ENCODE results near the gene PCGF3.
"Not testable (repeated sequence)": the region's sequence is repeated elsewhere in the genome, so short reads cannot be mapped to it uniquely, and the experiment has no call there.

PCGF3 gene

GRCh38 chr4:706083-706633 lies 526 bp downstream of the PCGF3 start:
- not testable (repeated sequence) for DNase-seq

- no peak for DNase-seq
Measured at GRCh38 chr4:706834-707598, 1.4 kb downstream of the PCGF3 start.

- DNase-seq = no peak
Measured at GRCh38 chr4:707929-708630, 2.4 kb downstream of the PCGF3 start.

- no peak for DNase-seq
Measured at GRCh38 chr4:708631-708933, 3.0 kb downstream of the PCGF3 start.

- DNase-seq = no peak
Measured at GRCh38 chr4:709348-709747, 3.7 kb downstream of the PCGF3 start.

- DNase-seq = no peak
Measured at GRCh38 chr4:710116-710515, 4.5 kb downstream of the PCGF3 start.

GRCh38 chr4:710916-711315 lies 5.3 kb downstream of the PCGF3 start:
- DNase-seq = no peak

- DNase-seq = no peak
Measured at GRCh38 chr4:712093-712492, 6.5 kb downstream of the PCGF3 start.

- no peak for DNase-seq
Measured at GRCh38 chr4:712916-713632, 7.4 kb downstream of the PCGF3 start.

- no peak for DNase-seq
Measured at GRCh38 chr4:714087-714486, 8.5 kb downstream of the PCGF3 start.

- no peak for DNase-seq
Measured at GRCh38 chr4:717601-718320, 12.1 kb downstream of the PCGF3 start.

- DNase-seq = no peak
Measured at GRCh38 chr4:718460-718859, 12.8 kb downstream of the PCGF3 start.

GRCh38 chr4:720111-720860 lies 14.7 kb downstream of the PCGF3 start:
- DNase-seq = no peak

GRCh38 chr4:721261-722168 lies 15.9 kb downstream of the PCGF3 start:
- DNase-seq = no peak

- no peak for DNase-seq
Measured at GRCh38 chr4:722169-722725, 16.6 kb downstream of the PCGF3 start.

GRCh38 chr4:722851-723360 lies 17.3 kb downstream of the PCGF3 start:
- DNase-seq = no peak

- DNase-seq = no peak
Measured at GRCh38 chr4:723751-724530, 18.3 kb downstream of the PCGF3 start.

- no peak for DNase-seq
Measured at GRCh38 chr4:725391-726234, 20.0 kb downstream of the PCGF3 start.

Data from T1000 (cell line).